Measurements from ENCODE around the gene DNAJB6.

GRCh38 chr7:157458254-157458633 lies 121.4 kb downstream of the DNAJB6 start:
- no peak for TF ChIP-seq CEBPB (IDR thresholded peaks at IDR 0.05)
- no peak for TF ChIP-seq MAX (IDR thresholded peaks at IDR 0.05)
- TF ChIP-seq TAF1 (IDR thresholded peaks at IDR 0.05; ENCODE audit: low read depth), result no peak
- TF ChIP-seq ZBTB7A (IDR thresholded peaks at IDR 0.05; ENCODE audit: low read depth), result no peak
- TF ChIP-seq EGR1 (IDR thresholded peaks at IDR 0.05), result no peak
- TF ChIP-seq RAD21 (IDR thresholded peaks at IDR 0.05; ENCODE audit: low read depth), result no peak
- TF ChIP-seq YY1 (IDR thresholded peaks at IDR 0.05; ENCODE audit: low read depth), result no peak
- no peak for TF ChIP-seq REST (IDR thresholded peaks at IDR 0.05; ENCODE audit: low read depth)
- no peak for TF ChIP-seq NFIC (IDR thresholded peaks at IDR 0.05)
- no peak for TF ChIP-seq EP300 (IDR thresholded peaks at IDR 0.05; ENCODE audit: borderline replicate concordance)
